ENCODE data around the gene TSPAN15.

The TSPAN15 gene

DNA sequence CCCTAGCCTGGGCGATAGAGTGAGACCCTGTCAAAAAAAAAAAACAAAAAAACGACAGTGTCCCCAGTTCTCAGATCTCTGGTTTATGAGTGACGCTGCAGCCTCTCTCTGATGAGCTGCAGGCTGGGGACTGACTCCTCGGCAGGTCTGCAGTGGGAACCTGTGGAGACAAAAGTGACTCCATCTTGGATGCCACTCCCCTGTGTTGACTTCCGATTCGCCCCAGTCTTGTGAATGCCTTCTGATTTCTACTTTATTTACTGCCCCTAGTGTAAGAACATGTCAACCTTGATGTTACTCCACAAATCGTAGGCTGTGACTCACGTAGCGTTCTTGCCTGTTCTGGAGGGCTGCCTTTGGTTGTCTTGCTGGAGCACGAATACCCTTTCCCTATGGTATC lies 40.8 kb upstream of the TSPAN15 start:
- Histone ChIP-seq H3K9ac (ENCODE audit: low read length) (no peak overlapping the region), H3K79me2 (ENCODE audit: insufficient read depth, low read length) (no peaks in the 10 kb centered on the region), H3K27ac (ENCODE audit: low read depth, low read length) (no peak overlapping the region), H2AFZ (ENCODE audit: low read depth, low read length, severe bottlenecking) (no peak overlapping the region), H3K9me2 (replicated peaks; ENCODE audit: insufficient read depth, low read length) (no peaks in the 10 kb centered on the region), H3K9me3 (ENCODE audit: insufficient read depth, low read length) (no peaks in the 10 kb centered on the region), H3K4me3 (ENCODE audit: insufficient read depth, low read length, poor library complexity, severe bottlenecking) (no peak overlapping the region), H3F3A (ENCODE audit: insufficient read depth) (no peaks in the 10 kb centered on the region; the same call in 1 of the 2 replicates), H4K20me1 (ENCODE audit: low read depth, low read length) (no peaks in the 10 kb centered on the region), H3K4me2 (ENCODE audit: low read depth, low read length, poor library complexity, severe bottlenecking) (no peak overlapping the region), H3K27me3 (ENCODE audit: low read length) (no peaks in the 10 kb centered on the region), H3K36me3 (ENCODE audit: low read length) (no peaks in the 10 kb centered on the region)
- TF ChIP-seq, protein P1, sequence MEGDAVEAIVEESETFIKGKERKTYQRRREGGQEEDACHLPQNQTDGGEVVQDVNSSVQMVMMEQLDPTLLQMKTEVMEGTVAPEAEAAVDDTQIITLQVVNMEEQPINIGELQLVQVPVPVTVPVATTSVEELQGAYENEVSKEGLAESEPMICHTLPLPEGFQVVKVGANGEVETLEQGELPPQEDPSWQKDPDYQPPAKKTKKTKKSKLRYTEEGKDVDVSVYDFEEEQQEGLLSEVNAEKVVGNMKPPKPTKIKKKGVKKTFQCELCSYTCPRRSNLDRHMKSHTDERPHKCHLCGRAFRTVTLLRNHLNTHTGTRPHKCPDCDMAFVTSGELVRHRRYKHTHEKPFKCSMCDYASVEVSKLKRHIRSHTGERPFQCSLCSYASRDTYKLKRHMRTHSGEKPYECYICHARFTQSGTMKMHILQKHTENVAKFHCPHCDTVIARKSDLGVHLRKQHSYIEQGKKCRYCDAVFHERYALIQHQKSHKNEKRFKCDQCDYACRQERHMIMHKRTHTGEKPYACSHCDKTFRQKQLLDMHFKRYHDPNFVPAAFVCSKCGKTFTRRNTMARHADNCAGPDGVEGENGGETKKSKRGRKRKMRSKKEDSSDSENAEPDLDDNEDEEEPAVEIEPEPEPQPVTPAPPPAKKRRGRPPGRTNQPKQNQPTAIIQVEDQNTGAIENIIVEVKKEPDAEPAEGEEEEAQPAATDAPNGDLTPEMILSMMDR (IDR thresholded peaks at IDR 0.05; ENCODE audit: insufficient read depth, low read length, poor library complexity, severe bottlenecking): no peak
- no peak for TF ChIP-seq EZH2phosphoT487 (conservative IDR thresholded peaks at IDR 0.05; ENCODE audit: low read length)

DNA sequence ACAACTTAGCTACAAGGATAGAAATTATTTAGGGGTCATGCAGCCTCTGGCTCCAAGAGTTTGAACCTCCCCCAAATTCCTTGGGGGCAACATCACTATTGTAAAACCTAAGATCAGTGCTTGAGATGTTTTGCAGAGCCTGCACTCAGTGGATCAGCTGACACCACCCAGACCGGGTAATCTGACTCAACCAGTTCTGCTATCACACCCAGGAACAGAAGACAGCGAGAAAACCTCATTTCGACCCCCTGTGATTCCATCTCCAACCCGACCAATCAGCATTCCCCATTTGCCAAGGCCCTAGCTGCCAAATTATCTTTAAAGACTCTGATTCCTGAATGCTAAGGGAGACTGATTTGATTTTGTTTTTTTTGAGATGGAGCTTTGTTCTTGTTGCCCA lies 39.8 kb upstream of the TSPAN15 start:
- H3K27me3 ChIP-seq (ENCODE audit: low read length): no peaks in the 10 kb centered on the region
- no peak overlapping the region for H2AFZ ChIP-seq (ENCODE audit: low read depth, low read length, severe bottlenecking)
- no peak overlapping the region for H3K4me2 ChIP-seq (ENCODE audit: low read depth, low read length, poor library complexity, severe bottlenecking)
- H4K20me1 ChIP-seq (ENCODE audit: low read depth, low read length): no peaks in the 10 kb centered on the region
- H3F3A ChIP-seq (ENCODE audit: insufficient read depth): no peaks in the 10 kb centered on the region; the same call in 1 of the 2 replicates
- TF ChIP-seq, protein P1 (IDR thresholded peaks at IDR 0.05; ENCODE audit: insufficient read depth, low read length, poor library complexity, severe bottlenecking): no peak
- no peak for TF ChIP-seq EZH2phosphoT487 (conservative IDR thresholded peaks at IDR 0.05; ENCODE audit: low read length)
- no peak overlapping the region for H3K4me3 ChIP-seq (ENCODE audit: insufficient read depth, low read length, poor library complexity, severe bottlenecking)
- no peaks in the 10 kb centered on the region for H3K79me2 ChIP-seq (ENCODE audit: insufficient read depth, low read length)
- no peaks in the 10 kb centered on the region for H3K9me2 ChIP-seq (replicated peaks; ENCODE audit: insufficient read depth, low read length)
- no peaks in the 10 kb centered on the region for H3K36me3 ChIP-seq (ENCODE audit: low read length)
- no peaks in the 10 kb centered on the region for H3K9me3 ChIP-seq (ENCODE audit: insufficient read depth, low read length)
- no peak overlapping the region for H3K9ac ChIP-seq (ENCODE audit: low read length)
- no peak overlapping the region for H3K27ac ChIP-seq (ENCODE audit: low read depth, low read length)

DNA sequence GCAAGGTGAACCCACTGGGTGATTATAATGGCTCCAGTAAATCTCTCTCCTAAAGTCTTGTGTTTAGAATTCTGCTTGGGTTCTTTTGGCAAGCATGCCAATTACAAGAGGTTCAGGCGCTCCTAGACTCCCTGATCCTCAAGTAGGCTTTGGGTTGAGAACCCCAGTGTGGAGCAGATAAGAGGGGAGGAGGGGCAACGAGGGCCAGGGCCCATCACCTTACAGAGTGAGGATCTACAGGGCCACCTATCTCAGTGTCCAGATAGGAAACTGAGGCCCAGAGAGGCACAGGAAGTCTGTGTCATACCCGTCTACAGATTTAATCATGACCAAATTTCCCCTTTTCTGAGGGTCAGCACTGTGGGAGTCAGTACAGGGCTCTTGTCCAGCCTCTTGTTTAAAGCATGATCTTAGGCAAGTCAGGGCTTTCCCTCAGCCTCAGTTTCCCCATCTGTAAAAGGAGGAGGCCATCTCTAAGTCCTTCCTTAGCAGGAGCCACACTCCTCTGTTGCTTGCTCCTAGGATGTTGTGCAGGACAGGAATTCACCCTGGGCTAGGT lies 39.0 kb upstream of the TSPAN15 start:
- H3K27ac ChIP-seq (ENCODE audit: low read depth, low read length): no peak overlapping the region
- H3K9ac ChIP-seq (ENCODE audit: low read length): no peak overlapping the region
- H3K4me2 ChIP-seq (ENCODE audit: low read depth, low read length, poor library complexity, severe bottlenecking): no peak overlapping the region
- no peaks in the 10 kb centered on the region; the same call in 1 of the 2 replicates for H3F3A ChIP-seq (ENCODE audit: insufficient read depth)
- no peaks in the 10 kb centered on the region for H3K27me3 ChIP-seq (ENCODE audit: low read length)
- no peaks in the 10 kb centered on the region for H3K9me2 ChIP-seq (replicated peaks; ENCODE audit: insufficient read depth, low read length)
- H3K4me3 ChIP-seq (ENCODE audit: insufficient read depth, low read length, poor library complexity, severe bottlenecking): no peak overlapping the region
- H3K36me3 ChIP-seq (ENCODE audit: low read length): no peaks in the 10 kb centered on the region
- TF ChIP-seq, protein P1 (IDR thresholded peaks at IDR 0.05; ENCODE audit: insufficient read depth, low read length, poor library complexity, severe bottlenecking): no peak
- TF ChIP-seq EZH2phosphoT487 (conservative IDR thresholded peaks at IDR 0.05; ENCODE audit: low read length): no peak
- no peaks in the 10 kb centered on the region for H4K20me1 ChIP-seq (ENCODE audit: low read depth, low read length)
- H3K79me2 ChIP-seq (ENCODE audit: insufficient read depth, low read length): no peaks in the 10 kb centered on the region
- no peak overlapping the region for H2AFZ ChIP-seq (ENCODE audit: low read depth, low read length, severe bottlenecking)
- no peaks in the 10 kb centered on the region for H3K9me3 ChIP-seq (ENCODE audit: insufficient read depth, low read length)

Data from SU-DHL-6 (cell line).